Erythroblast (primary cell): ENCODE measurements around the gene GZMM.

Experiments
- GATA1 ChIP-seq: IDR thresholded peaks from 2 replicates; pipeline ENCODE4 v1.6.1; 2011; ENCODE audit warnings: low read depth, mild to moderate bottlenecking, control low read depth, low read length, moderate library complexity
- POLR2A ChIP-seq: IDR thresholded peaks from 2 replicates; pipeline ENCODE4 v1.6.1; 2011; ENCODE audit warnings: mild to moderate bottlenecking, low read length

- TF ChIP-seq POLR2A (no peak), GATA1 (no peak)
These were observed 49.4 kb upstream of the GZMM start for GRCh38 chr19:494171-495080.
